Tongue (tissue), 2 donors: Measurements from ENCODE around the gene CELF2. TPM values are rescaled to one million over a fixed set of nuclear protein-coding genes. Genes with fewer than 3 reads are reported as not detected.
A peak's percentile ranks its signal among the peaks of the same experiment; 100 is the strongest.

Experiments
- DNase-seq: peaks from one replicate; pipeline ENCODE4 v3.0.0-alpha.2; 2015
- total RNA-seq: library from RNA; depleted of rRNA; stranded (reverse); fragments of >200 nt; gene quantifications from one replicate; pipeline ENCODE4 v1.2.3, GENCODE V29; 2014

CELF2 gene
- total RNA-seq, 1 donor from 2014 or later: 57.5 TPM

GRCh38 chr10:11058965-11059364 is 41.3 kb downstream of the CELF2 start:
- no peak for DNase-seq

- no peak for DNase-seq
Observed at GRCh38 chr10:11063856-11064255, 46.2 kb downstream of the CELF2 start.

DNA sequence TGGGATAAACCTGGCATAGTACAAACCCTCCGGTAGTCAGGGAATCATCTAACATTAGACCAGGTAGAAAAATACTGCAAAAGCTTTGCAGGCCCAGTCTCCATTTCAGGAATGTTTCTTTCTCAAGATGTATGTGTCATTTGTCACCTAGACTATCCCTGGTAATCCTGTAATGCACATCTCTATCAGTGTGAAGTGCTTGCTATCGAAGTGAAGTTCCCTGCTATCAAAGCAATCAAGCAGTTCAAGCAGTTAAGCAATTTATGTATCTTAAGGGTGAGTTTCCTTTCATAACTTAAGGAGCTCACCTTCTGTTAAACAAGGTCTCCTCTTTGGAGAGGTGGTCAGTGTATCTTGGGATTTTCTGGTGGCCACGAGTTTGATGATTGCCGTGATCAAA is 47.2 kb downstream of the CELF2 start:
- DNase-seq: no peak

GRCh38 chr10:11065567-11065966 is 47.9 kb downstream of the CELF2 start:
- DNase-seq: no peak

DNA sequence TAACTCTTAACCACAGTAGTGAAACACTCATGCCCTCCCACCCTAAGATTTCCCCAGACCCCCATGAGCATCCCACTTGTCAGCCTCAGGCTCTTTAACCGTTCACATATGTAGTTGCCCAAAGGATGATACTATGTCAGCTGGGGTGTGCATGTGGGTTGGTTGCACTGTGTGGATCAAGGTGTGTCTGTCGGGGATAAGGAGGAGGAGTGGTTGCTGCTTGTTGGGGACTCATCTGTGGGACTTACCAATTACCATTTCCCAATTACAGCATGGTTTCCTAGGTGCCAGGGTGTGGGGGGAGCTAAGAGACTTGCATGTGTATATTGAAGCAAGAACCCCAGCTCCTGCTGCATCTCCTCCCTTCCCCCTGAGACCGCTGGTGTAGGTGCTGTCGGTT is 48.8 kb downstream of the CELF2 start:
- DNase-seq: no peak

DNA sequence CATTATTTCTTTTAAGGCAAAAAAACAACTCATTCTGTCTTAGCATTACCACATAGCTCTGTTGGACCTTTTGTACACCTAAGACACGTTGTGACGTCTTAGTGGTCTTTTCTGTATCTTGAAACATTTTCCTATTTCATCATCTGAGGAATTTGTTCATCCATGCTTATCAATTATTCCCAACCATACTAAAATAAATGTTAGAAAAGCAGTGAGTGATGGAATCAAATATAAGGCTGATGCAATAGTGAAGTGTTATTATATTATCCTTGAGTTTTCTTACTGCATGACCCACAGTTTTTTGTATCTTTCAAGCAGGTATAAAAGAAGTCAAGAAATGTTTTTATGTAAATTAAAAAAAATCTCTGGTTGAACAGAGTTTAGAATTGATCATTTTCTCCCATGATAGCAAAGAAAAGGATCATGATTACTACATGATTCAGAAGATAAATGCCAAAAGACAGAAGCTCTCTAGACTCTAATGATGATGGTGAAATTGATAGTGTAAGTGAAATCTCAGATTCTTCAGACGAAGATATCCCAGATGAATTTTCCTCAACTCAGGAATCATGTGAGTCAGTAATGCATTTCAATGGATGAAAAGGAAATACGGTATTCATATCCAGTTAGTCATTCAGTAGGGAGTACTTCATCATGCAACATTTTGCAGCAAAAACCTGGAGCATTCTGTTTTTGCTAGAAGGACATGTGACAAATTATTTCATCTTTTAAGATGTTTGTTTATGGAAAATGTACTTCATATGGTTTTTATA is 51.4 kb downstream of the CELF2 start:
- no peak for DNase-seq

GRCh38 chr10:11073410-11073809 is 55.7 kb downstream of the CELF2 start:
- peak; percentile 30 for DNase-seq

DNA sequence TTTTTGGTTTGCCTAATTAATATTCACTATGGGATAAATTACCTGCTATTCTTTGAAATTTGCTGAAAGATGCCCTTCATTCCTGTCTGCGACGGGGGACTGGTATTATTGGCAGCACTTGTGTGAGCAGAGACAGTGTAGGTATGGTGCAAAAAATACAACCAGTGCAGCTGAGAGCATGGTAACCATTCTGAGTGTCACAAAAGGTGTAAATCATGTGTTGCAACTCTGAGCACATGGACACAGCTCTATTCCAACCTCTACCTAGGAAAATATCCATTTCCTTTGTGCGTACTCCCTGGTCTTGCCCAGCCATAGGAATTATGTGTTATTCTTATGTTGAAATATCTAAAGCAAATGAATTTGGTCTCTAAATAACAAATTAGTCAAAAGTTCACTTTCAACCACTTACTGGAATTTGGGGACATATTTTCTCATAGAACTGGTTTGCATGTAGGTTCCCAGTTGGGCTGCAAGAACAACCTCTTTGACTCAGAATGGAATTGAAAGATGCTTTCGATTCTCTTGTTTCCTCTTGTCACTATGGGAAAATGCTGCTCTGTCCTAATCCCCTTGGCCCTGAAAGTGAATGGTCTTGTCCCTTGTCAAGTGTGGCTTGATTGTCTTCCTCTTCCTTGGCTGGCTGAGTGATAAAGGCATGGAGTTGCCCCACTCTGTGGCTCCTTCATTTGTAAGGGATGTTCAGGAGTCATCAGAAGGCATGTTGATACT is 57.0 kb downstream of the CELF2 start:
- DNase-seq: no peak

DNA sequence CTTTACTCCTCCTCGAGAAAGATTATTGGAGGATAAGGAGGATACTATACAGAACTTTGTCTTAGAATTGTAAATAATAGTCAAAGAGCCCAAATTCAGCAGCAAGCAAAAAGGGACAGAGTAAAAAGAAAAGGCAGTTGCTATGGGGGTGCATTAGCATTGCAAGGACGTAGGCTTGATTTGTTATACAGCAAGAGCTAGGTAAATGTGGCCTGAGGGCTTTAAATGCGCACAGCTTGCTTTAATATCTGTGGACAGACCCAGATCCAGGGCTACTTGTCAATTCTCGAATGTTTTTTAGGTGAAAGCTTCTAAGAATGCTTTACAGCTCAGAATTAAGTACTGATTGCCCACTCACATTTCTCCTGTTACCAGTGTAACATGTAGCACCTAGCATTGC is 58.5 kb downstream of the CELF2 start:
- DNase-seq: no peak

DNA sequence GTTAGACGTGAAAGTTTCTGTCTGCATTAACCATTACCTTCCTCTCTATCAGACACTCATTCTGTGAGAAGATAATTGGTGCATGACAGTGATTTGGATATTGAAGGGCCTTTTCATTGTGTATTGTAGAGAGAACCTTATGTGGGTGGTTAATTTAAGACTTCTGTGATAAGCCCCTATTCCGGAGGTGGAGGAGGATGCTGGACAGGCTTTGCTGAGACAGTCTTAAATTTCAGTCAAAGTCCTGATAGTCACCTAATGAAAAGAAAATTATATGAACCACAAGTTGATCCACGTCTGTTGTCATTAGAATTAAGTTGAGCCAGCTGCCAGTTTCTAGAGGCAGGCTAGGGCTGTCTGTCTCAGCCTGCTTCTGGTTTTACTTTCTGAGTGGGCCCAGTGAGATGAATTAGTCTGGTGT is 62.9 kb downstream of the CELF2 start:
- no peak for DNase-seq

GRCh38 chr10:11081408-11081807 is 63.7 kb downstream of the CELF2 start:
- DNase-seq: no peak

DNA sequence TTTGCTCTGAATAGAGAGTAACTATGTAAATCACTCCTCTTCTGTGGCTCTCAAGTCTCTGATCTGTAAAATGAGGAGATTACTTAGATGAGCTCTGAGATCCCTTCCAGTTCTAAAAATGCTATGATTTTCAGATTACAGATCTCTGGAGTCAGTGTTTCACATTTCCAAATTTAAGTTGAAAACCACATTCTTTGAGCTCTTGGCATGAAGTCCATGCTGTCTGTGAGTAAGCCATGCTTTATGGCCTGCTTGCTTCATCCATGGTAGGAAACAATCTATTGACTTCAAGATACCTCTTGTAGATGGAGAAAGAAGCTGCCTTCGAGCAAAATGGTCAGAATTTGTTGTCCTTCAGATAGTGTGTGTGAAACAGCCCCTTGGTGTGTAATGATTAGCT is 64.9 kb downstream of the CELF2 start:
- no peak for DNase-seq

GRCh38 chr10:11083051-11083450 is 65.4 kb downstream of the CELF2 start:
- no peak for DNase-seq

DNA sequence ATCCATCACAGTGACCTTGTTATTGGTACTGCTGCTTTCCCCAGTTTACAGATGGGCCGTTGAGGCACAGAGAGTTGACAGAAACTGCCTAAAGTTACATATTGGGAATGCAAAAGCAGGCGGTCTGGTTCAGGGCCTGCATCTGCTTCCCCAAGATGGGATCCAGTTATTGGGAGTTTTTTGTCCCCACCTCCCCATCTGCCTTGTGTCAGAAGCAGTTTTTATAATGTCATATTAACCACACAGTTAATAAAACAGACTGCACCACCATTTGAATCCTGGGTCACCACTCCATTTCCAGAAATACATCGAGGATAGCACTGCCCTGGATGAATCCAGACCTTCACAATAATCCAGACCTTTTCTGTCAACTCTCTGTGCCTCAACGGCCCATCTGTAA is 67.9 kb downstream of the CELF2 start:
- no peak for DNase-seq

DNA sequence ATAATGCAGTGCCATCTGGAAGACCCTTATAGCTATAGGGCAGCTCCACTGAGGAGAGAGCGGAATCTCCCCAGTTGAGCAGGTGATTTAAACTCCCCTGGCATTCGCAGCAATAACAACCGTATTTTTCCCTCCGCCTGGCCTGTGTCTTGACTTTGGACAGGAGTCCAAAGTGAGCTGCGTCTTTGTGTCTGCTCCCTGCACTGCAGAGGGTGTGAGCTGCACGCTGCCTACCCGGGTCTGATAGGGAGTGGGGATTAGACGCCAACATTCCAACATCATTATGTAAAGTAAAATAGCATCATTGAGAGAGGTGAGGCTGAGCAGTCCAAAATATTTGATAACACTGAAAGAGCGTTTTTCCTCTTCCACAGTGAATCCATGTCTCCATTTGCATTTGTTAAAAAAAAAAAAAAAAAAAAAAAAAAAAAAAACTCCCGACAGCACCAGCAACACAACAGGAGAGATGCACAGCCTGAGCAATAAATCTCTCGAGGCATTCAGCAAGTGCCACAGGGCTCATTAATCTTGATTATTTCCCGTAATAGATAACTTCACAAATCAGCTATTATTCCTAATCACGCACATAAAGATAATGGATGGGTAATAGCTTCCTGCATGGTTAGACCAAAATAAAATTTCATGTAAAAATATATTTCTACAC is 68.6 kb downstream of the CELF2 start:
- DNase-seq: peak; percentile 21

GRCh38 chr10:11087372-11087771 is 69.7 kb downstream of the CELF2 start:
- DNase-seq: no peak

DNA sequence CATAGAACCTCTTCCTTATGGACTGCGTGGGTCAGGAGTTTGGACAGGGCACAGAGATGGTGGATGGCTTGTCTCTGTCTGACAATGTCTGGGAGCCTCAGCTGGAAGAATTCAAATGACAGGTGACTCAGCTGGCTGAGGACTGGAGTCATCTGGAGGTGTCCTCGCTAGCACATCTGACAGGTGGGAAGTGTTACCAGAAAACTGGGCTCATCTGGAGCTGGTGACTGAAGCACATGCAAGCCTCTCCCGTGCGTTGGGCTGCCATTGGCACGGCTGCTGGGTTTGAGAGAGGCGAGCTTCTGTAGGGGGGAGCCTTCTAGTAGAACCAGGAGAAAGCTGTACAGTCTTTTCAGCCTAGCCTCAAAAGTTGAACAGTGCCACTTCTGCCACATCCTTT is 71.0 kb downstream of the CELF2 start:
- DNase-seq: no peak

GRCh38 chr10:11089272-11089671 is 71.6 kb downstream of the CELF2 start:
- DNase-seq: no peak

DNA sequence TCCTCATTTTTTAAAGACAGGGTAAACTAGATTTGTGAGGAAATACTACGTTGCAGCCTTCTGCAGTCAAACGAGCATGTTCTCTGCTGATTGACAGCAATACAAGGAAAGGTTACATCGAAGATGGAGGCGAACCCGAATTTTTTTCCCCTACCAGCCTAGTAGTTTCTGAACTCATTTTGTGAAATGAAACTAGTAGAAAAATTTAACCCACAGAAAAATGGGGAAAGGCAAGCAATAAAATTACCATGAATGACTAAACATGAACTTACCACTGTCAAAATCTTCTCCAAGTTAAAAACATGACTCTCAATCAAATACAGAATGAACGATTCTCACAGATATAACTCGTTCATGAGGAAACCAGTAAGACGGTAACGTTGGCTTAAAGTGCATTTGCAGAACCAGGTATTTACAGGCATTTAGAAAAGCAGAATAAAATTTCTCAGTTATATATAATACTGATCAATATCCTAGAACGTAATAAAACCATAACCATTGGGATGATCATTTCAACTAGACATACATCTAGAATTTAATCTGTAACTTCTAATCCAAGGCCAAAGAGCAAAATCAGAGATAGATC is 73.9 kb downstream of the CELF2 start:
- no peak for DNase-seq

GRCh38 chr10:11093771-11094736 is 76.4 kb downstream of the CELF2 start:
- no peak for DNase-seq

- no peak for DNase-seq
Observed at GRCh38 chr10:11095374-11095801, 77.7 kb downstream of the CELF2 start.

- no peak for DNase-seq
Observed at GRCh38 chr10:11096422-11096821, 78.8 kb downstream of the CELF2 start.
